HK-2 (cell line): ENCODE results near the gene PIK3R4.

Experiments
- DNase-seq: peaks from one replicate; pipeline ENCODE4 v3.0.0-alpha.2; 2018; ENCODE audit not compliant: unreplicated experiment

PIK3R4 gene

DNA sequence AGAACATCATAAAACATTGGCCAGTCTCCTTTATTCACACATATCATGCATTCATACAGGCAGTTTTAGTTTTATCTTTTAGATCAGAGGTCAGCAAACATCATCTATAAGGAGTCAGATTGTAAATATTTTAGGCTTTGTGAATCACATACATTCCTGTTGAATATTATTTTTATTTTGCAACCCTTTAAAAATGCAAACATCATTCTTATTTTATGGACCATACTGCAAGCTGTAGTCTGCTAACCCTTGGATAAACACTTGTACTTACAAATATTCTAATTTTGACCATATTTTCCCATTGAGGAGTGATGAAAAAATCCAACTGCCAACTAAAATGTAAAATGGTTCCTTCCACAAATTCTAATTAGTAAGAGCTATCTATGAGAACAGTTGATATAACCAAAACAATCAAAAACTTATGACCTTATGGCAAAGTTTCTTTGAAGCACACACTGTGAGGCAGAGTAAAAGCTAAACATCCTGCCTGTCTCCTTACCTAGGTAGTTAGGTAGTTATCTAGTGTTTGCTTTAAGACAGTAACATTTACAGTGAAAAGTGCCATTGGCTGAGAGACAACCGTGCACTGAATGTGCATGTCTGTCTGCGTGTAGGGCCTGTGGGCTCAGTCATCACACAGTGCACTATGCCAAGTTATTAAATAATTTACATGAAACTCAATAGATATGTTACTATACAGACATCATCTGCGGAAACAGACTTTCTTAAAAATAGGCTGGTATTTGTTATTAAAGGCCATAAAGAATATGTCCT lies 57.7 kb downstream of the PIK3R4 start:
- DNase-seq = no peak

DNA sequence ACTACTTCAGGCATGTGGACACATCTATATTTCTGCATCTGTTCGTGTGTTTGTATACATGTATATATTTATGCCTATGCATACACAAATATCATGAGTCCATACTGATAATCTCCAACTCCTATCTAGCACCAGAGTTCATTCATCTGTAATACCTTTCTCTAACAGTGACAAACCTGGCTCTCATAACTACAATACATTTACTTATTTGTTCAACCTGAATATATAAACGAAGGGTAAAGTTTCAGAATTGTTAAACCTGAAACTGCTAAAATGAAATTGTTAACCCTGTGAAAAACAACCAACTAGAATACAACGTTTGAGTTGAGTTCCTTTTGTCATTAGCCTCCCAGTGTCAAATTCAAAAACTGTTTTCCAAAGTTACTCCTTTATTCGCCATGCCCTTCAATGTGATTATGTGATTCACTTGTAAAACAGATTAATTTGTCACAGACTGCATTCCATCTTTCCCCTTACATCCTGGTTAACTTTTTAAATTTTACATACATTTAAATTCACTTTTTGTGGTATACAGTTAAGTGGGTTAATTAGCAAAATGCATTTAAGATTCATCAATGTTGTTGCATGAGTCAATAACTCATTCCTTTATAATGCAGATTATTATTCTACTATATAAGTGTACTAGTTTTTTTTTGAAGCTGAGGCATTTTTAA lies 58.5 kb downstream of the PIK3R4 start:
- DNase-seq = no peak

DNA sequence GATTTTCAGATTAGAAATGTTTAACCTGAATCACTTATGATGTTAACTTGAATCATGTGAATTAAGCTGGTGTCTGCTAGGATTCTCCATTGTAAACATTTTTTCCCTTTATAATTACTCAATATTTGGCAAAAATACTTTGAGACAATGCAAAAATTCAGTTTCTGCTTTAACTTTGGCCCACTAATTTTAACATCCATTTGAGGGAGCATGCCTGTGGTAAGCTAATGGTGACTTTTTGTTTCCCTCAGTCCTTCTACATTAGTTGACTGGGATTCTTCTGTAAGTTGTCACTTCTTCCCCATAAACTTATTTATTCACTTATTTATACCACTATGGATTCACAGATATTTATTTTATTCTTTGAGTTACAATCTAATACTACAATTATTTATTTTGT lies 59.3 kb downstream of the PIK3R4 start:
- DNase-seq = no peak

GRCh38 chr3:130686833-130687232 lies 59.8 kb downstream of the PIK3R4 start:
- DNase-seq = no peak

DNA sequence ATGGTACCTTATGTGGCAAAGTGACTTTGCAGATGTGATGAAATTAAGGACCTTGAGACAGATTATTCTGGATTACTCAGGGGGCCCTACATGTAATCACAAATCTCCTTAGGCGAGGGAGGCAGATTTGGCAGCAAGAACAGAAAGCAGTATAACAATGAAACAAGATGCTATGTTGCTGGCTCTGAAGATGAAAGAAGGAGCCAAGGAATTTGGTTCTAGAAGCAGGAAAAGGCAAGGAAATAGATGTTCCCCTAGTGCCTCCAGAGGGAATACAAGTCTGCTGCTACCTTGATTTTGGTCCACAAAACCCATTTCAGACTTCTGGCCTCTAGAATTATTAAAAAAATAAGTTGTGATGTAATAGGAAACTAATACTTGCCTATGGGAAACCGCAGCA lies 64.5 kb downstream of the PIK3R4 start:
- no peak for DNase-seq

DNA sequence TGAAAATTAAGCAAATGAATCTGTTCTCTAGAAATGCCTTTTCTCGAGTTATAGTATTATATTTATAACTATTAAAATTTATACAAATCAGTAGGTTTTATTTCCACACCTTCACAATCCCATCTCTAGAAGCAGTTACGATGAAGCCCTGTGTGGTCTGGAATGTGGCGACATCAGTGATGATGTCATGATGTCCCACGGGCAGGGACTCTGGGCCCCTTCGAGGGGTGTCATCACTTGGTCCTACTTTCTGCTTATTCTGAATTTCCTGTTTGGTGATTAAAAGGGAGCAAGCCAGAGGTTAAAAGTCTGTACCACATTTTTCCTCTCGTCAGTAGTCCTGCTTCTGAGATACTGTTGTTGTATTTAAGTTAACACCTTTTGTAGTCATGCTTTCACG lies 67.4 kb downstream of the PIK3R4 start:
- no peak for DNase-seq

GRCh38 chr3:130677343-130677742 lies 69.3 kb downstream of the PIK3R4 start:
- DNase-seq = no peak

GRCh38 chr3:130671545-130672312 lies 74.9 kb downstream of the PIK3R4 start:
- no peak for DNase-seq

DNA sequence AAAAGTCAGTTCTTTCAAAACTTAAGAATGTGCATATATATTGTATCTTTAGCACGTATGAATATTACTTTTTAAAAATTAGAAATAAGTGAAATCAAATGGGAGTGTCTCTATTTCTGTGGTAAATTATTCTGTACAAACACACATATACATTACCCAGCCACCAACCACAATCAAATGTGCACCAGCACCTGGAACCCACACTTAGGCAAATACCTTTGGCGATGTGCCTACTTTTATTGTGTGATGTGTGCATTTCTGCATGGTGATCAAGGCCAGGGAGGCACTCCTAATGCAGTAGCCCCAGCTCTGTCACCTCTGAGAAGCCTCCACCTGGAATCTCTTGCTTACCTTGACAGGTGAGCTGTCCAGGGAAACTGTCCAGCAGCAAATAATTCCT lies 76.9 kb downstream of the PIK3R4 start:
- no peak for DNase-seq

DNA sequence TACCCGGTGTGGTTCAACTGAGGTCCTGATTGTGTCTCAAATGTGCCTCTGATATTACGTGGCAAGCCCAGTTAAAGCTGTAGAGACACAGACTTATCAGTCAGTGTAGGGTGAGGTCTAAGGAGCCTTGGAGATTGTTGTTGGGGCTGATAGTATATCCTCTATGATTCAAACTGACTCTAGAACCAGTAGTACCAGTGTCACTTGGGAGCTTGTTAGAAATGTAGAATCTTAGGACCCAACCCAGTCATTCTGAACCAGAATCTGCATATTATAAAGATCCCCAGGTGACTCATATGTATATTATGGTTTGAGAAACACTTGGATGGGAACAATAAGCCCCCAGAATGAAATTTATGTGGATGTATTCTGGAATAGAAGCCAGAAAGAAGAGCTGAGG lies 83.5 kb downstream of the PIK3R4 start:
- DNase-seq = no peak

- no peak for DNase-seq
Measured at GRCh38 chr3:130662501-130662996, 84.1 kb downstream of the PIK3R4 start.

- no peak for DNase-seq
Measured at GRCh38 chr3:130661140-130661891, 85.3 kb downstream of the PIK3R4 start.

GRCh38 chr3:130659911-130660310 lies 86.7 kb downstream of the PIK3R4 start:
- no peak for DNase-seq

DNA sequence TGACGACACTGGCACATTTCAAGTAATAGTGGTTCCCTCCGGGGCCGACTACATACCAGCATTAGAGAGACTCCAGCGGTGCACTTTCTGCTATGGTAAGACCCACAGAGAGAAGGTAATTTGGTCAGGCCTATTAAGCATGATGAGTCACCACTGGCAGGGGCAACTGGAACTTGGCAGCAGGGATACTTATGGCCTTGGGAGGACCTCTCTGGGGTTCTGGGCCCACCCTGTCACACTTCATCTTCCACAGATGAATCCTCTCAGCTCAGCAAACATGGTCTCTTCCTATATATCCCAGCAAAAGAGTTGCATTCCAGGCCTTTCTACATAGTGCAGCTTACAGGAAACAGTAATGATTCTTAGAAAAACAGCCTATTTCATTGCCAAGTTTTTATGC lies 88.0 kb downstream of the PIK3R4 start:
- DNase-seq = no peak

GRCh38 chr3:130656627-130657026 lies 90.0 kb downstream of the PIK3R4 start:
- DNase-seq = no peak

GRCh38 chr3:130654921-130655320 lies 91.7 kb downstream of the PIK3R4 start:
- DNase-seq = no peak

DNA sequence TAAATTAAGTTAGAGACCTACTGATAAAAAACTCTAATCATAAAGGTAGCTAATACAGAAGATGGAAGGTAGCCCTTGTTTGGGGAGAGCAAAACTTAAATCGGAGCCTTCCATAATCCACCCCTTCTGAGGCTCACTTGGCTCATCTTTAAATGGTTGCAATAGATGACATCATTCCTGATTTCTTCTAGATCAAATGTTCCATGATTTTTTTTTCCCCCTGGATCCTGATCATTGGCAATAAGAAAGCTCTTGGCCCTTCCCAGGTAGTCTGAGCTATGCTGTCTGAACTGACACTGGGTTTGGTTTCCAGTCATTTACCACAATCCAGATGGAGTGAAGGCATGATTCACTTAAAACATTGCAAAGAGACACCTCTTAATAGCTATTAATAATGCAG lies 92.5 kb downstream of the PIK3R4 start:
- DNase-seq = no peak

- DNase-seq = no peak
Measured at GRCh38 chr3:130649061-130649654, 97.5 kb downstream of the PIK3R4 start.

DNA sequence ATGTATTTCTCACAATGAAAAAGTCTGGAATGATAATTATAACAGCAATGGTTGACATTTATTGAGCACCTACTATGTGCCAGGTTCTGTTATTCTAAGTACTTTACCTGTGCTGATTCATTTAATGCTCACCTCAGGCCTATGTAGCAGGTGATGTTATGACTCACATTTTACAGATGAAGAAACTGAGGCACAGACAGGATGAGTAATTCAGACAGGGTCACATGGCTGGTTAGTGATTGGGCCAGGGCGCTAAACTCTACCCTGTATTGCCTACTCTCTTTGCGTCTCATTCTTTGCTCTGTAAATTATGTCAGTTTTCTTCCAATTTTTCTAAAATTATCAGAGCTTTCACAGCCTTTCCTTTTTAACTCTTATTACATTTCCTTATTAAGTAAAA lies 98.3 kb downstream of the PIK3R4 start:
- DNase-seq = no peak

- DNase-seq = no peak
Measured at GRCh38 chr3:130645261-130645660, 101.4 kb downstream of the PIK3R4 start.

DNA sequence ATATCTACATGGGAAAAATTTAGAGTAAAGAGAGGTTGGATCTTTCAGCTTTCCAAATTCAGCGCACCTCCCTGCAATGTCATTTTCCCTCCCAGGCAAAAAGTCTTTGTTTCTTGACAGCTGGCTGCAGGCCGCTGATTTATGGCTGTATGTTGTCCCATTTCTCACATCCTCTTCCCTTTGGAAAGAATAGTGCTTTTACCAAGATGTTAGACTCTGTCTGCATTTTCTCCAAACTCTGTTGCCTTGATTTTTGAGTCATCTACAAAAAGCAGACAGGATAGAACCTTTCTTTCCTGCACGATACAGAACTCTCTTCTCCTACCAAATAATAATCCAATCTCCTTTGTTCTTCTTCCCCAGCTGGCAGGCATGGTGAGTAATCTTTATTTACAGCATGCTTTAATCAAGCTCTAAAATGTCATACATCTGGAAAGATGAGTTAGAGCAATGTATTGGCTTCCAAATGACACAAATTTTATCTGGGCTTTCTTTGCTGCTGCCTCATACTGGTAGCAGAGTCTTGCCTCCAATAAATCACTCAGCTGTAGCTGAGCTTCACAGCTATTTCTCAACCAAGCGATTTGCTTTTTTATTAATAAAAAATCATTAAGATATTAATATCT lies 101.9 kb downstream of the PIK3R4 start:
- DNase-seq = no peak
